ENCODE data around the gene ZNF763.
"Not testable (repeated sequence)": the region's sequence is repeated elsewhere in the genome, so short reads cannot be mapped to it uniquely, and the experiment has no call there.

The ZNF763 gene

DNA sequence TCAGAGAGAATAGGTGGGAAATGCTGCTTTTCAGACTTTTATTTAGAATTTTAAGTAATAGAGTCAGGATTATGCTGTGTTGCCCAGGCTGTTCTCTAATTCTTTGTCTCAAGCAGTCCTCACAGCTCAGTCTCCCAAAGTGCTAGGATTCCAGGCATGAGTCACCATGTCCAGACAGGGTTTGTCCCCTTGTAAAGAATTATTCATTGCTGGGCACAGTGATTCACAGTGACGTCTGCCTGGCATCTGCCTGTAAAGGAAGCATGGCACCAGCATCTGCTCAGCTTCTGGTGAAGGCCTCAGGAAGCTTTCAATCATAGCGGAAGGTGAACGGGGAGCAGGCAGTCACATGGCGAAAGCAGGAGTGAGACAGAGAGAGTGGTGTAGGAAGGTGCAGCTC is 17.7 kb downstream of the ZNF763 start:
- Mint-ChIP-seq H3K27ac (no peak overlapping the region), H3K36me3 (ENCODE audit: low read depth) (peaks cover 35% of the 10 kb centered on the region), H3K4me1 (no peaks in the 10 kb centered on the region), H3K9me3 (peaks cover 81% of the 10 kb centered on the region), H3K27me3 (ENCODE audit: low read depth, poor library complexity) (no peaks in the 10 kb centered on the region), H3K4me3 (no peak overlapping the region)
- DNase-seq: no peak
- TF ChIP-seq, protein P1, sequence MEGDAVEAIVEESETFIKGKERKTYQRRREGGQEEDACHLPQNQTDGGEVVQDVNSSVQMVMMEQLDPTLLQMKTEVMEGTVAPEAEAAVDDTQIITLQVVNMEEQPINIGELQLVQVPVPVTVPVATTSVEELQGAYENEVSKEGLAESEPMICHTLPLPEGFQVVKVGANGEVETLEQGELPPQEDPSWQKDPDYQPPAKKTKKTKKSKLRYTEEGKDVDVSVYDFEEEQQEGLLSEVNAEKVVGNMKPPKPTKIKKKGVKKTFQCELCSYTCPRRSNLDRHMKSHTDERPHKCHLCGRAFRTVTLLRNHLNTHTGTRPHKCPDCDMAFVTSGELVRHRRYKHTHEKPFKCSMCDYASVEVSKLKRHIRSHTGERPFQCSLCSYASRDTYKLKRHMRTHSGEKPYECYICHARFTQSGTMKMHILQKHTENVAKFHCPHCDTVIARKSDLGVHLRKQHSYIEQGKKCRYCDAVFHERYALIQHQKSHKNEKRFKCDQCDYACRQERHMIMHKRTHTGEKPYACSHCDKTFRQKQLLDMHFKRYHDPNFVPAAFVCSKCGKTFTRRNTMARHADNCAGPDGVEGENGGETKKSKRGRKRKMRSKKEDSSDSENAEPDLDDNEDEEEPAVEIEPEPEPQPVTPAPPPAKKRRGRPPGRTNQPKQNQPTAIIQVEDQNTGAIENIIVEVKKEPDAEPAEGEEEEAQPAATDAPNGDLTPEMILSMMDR (IDR thresholded peaks at IDR 0.05): no peak

DNA sequence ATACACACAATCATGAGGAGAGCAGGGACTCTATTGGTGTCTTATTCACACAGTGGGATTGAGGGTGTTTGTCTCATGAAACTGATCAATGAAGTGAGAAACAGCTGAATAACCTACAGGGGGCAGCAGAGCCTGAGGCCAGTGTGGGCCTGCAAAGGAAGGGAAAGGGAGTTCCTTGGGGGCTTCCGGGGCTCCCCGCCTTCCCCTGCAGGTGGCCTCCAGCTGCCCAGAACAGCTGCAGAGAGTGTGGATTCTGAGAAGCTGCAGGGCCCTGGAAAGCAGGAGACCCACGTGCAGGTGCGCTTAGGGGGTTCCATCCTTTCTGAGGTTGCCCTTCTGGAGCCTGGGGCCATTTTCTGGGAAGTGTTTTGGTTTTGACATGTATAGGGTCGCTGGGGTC is 20.1 kb downstream of the ZNF763 start:
- Mint-ChIP-seq H3K9me3 (peaks cover 62% of the 10 kb centered on the region), H3K4me1 (peaks cover 9% of the 10 kb centered on the region), H3K27ac (no peak overlapping the region), H3K36me3 (ENCODE audit: low read depth) (peaks cover 20% of the 10 kb centered on the region), H3K4me3 (no peak overlapping the region), H3K27me3 (ENCODE audit: low read depth, poor library complexity) (no peaks in the 10 kb centered on the region)
- DNase-seq: no peak
- TF ChIP-seq, protein P1 (IDR thresholded peaks at IDR 0.05): no peak

DNA sequence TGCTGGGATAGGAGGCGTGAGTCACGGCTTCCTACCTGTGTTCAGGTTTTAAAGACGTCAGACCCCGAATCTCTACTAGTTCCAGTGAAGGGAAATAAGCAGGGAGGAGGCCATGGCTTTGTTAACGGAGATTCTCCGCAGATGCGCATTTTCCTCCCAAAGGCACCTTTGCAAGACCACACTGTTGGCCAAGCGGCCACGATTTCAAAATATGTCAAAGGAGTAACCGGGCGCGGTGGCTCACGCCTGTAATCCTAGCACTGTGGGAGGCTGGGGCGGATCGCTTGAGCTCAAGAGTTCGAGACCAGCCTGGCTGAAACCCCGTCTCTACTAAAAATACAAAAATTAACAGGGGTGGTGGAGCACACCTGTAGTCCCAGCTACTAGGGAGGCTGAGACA is 21.9 kb downstream of the ZNF763 start:
- no peaks in the 10 kb centered on the region for H3K27me3 Mint-ChIP-seq (ENCODE audit: low read depth, poor library complexity)

DNA sequence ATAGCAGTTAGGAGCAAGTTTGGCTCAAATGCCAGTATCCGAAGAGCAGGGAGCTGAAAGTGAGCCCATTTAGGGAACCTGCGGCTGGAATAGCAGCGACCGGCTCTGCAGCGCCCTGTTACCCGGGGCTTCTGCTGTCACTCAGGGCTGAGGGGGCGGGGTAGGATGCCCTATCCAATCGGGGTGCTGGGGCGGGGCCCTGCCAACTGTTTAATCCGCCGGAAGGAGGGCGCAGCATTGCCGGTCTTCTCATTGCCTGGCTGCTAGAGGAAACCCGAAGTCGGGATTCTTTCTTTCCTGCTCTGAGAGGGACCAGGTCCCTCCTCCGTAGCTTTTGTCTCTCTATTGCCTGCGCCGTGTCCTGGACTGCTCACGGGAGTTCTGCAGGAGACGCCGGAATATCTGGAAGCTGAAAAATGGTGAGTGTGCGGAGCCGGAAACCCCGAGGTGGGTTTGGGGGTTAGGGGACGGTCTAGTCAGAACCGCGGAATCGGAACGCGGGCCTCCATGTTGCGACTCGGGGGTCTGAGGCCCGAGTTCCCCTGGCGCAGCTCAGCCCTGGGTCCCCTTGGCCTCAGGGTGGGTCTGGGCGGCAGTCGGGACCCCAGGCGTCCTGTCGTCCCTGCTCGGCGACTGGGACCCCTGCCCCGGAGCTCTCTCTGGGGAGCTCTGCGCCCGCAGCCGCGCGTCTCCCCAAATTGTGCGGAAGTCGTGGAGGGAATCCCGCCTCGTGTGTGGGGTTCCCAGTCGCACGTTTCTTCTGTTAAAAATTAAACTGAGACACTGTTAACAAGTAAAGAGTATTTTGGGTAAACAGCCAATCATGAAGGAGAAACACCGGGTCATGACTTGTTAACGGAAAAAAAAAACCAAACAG is 22.8 kb downstream of the ZNF763 start:
- H3K27ac Mint-ChIP-seq: peak overlapping the region; percentile 98
- H3K9me3 Mint-ChIP-seq: peaks cover 58% of the 10 kb centered on the region
- peak; percentile 95 for DNase-seq
- H3K4me3 Mint-ChIP-seq: peak overlapping the region; percentile 99
- H3K36me3 Mint-ChIP-seq (ENCODE audit: low read depth): peaks cover 35% of the 10 kb centered on the region
- H3K4me1 Mint-ChIP-seq: peaks cover 9% of the 10 kb centered on the region
- TF ChIP-seq, protein P1 (IDR thresholded peaks at IDR 0.05): no peak
- H3K27me3 Mint-ChIP-seq (ENCODE audit: low read depth, poor library complexity): peaks cover under 1% of the 10 kb centered on the region

More for the DNA sequence above, 21.9 kb downstream of the ZNF763 start:
- peaks cover 9% of the 10 kb centered on the region for H3K4me1 Mint-ChIP-seq
- peaks cover 60% of the 10 kb centered on the region for H3K9me3 Mint-ChIP-seq
- DNase-seq: no peak
- TF ChIP-seq, protein P1 (IDR thresholded peaks at IDR 0.05): no peak
- no peak overlapping the region for H3K27ac Mint-ChIP-seq
- peaks cover 27% of the 10 kb centered on the region for H3K36me3 Mint-ChIP-seq (ENCODE audit: low read depth)
- H3K4me3 Mint-ChIP-seq: peak overlapping the region; percentile 99

DNA sequence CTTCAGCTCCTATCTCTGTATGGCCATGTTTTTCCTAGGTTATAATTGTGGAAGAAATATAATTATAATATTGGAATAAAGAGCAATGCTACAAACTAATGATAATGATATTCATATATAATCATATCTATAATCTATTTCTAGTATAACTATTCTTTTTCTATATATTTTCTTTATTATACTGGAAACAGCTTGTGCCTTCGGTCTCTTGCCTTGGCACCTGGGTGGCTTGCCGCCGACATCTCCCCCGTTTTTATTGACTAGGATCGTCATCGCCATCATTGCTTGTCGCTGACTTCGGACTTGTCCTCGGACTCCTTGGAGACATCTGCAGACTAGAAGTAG is 24.2 kb downstream of the ZNF763 start:
- Mint-ChIP-seq H3K4me3 (peak overlapping the region; percentile 99), H3K36me3 (ENCODE audit: low read depth) (peaks cover 47% of the 10 kb centered on the region), H3K27me3 (ENCODE audit: low read depth, poor library complexity) (peaks cover 2% of the 10 kb centered on the region), H3K9me3 (peaks cover 65% of the 10 kb centered on the region), H3K4me1 (peaks cover 9% of the 10 kb centered on the region), H3K27ac (no peak overlapping the region)
- no peak for DNase-seq
- TF ChIP-seq, protein P1 (IDR thresholded peaks at IDR 0.05): no peak

DNA sequence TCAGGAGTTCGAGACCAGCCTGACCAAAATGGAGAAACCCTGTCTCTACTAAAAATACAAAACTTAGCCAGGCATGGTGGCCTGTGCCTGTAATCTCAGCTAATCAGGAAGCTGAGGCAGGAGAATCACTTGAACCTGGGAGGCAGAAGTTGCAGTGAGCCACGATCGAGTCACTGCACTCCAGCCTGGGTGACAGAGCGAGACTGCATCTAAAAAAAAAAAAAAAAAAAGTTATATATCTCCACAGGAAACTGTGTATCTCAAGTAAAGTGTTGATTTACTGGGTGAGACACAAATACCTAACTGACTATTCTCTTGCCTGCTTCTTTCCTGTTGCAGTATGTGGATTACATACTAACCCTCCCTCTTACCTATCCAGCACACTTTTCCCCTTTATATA is 27.1 kb downstream of the ZNF763 start:
- not testable (repeated sequence) for DNase-seq; H3K4me1 Mint-ChIP-seq; H3K4me3 Mint-ChIP-seq; H3K27me3 Mint-ChIP-seq (ENCODE audit: low read depth, poor library complexity); H3K27ac Mint-ChIP-seq
- H3K36me3 Mint-ChIP-seq (ENCODE audit: low read depth): peaks cover 70% of the 10 kb centered on the region
- peaks cover 69% of the 10 kb centered on the region for H3K9me3 Mint-ChIP-seq
